ENCODE data around the gene IQCC.

IQCC gene

DNA sequence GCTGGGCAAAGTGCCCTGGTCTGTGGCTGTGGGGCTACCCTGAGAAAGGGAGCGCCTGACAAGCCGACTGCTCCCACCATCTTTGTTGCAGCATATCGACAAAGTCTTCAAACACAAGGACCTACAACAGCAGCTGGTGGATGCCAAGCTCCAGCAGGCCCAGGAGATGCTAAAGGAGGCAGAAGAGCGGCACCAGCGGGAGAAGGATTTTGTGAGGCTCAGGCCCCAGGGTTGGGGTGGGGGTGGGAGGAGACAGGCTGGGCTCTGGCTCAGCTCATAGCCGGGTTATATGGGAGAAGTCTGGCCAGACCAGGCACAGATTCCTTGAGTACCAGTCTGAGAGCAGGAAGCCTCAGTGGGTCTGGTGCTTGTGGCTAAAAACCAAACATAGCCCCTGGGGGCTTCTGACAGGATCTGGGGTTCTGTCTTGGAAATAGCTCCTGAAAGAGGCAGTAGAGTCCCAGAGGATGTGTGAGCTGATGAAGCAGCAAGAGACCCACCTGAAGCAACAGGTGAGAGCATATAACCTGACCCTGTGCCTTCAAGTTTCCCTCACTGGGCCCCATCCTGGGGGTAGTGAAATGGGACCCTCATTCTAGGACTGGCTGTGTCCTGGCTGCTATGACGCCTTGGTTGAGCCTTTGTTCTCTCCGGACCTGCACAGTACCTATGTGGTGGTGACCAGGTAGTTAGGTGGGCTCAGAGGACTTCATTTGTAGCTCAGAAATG is 13.1 kb upstream of the IQCC start:
- TF ChIP-seq, protein P1, sequence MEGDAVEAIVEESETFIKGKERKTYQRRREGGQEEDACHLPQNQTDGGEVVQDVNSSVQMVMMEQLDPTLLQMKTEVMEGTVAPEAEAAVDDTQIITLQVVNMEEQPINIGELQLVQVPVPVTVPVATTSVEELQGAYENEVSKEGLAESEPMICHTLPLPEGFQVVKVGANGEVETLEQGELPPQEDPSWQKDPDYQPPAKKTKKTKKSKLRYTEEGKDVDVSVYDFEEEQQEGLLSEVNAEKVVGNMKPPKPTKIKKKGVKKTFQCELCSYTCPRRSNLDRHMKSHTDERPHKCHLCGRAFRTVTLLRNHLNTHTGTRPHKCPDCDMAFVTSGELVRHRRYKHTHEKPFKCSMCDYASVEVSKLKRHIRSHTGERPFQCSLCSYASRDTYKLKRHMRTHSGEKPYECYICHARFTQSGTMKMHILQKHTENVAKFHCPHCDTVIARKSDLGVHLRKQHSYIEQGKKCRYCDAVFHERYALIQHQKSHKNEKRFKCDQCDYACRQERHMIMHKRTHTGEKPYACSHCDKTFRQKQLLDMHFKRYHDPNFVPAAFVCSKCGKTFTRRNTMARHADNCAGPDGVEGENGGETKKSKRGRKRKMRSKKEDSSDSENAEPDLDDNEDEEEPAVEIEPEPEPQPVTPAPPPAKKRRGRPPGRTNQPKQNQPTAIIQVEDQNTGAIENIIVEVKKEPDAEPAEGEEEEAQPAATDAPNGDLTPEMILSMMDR (IDR thresholded peaks at IDR 0.05; ENCODE audit: low read depth, low read length): no peak

GRCh38 chr1:32194984-32195383 is 10.5 kb upstream of the IQCC start:
- Histone ChIP-seq H3K4me3 (ENCODE audit: low read depth, low read length) (no peak overlapping the region), H3K36me3 (peaks cover 80% of the 10 kb centered on the region), H3K27ac (no peak overlapping the region), H3K9me3 (ENCODE audit: severe bottlenecking) (no peaks in the 10 kb centered on the region), H3K27me3 (ENCODE audit: insufficient read depth, low read depth, severe bottlenecking) (no peaks in the 10 kb centered on the region)
- TF ChIP-seq, protein P1 (IDR thresholded peaks at IDR 0.05; ENCODE audit: low read depth, low read length): no peak
- DNase-seq: no peak

More for the DNA sequence above, 13.1 kb upstream of the IQCC start:
- DNase-seq: no peak
- H3K36me3 ChIP-seq: peaks cover 98% of the 10 kb centered on the region
- no peak overlapping the region for H3K4me3 ChIP-seq (ENCODE audit: low read depth, low read length)
- no peaks in the 10 kb centered on the region for H3K27me3 ChIP-seq (ENCODE audit: insufficient read depth, low read depth, severe bottlenecking)
- H3K9me3 ChIP-seq (ENCODE audit: severe bottlenecking): no peaks in the 10 kb centered on the region
- no peak overlapping the region for H3K27ac ChIP-seq

DNA sequence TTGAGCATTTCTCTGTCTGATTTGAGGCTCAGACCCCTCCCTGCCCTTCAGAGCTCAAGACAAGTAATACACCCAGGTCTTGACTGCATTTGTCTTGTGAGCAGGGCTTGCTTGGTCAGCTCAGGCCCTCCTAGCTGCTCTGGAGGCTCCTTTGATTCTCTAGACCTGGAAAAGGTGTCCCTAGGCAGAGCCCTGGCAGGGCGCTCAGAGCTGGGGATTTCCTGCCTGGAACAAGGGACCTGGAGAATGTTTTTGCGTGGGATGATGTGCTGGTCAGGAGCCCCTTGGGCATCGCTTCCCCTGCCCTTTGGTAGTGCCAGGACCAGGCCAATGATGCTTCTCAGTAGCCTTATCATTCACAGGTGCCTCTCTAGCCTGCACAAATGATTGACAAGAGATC is 9.9 kb upstream of the IQCC start:
- Histone ChIP-seq H3K4me3 (ENCODE audit: low read depth, low read length) (no peak overlapping the region), H3K36me3 (peaks cover 74% of the 10 kb centered on the region), H3K9me3 (ENCODE audit: severe bottlenecking) (no peaks in the 10 kb centered on the region), H3K27me3 (ENCODE audit: insufficient read depth, low read depth, severe bottlenecking) (no peaks in the 10 kb centered on the region), H3K27ac (no peak overlapping the region)
- TF ChIP-seq, protein P1 (IDR thresholded peaks at IDR 0.05; ENCODE audit: low read depth, low read length): no peak
- DNase-seq: no peak

DNA sequence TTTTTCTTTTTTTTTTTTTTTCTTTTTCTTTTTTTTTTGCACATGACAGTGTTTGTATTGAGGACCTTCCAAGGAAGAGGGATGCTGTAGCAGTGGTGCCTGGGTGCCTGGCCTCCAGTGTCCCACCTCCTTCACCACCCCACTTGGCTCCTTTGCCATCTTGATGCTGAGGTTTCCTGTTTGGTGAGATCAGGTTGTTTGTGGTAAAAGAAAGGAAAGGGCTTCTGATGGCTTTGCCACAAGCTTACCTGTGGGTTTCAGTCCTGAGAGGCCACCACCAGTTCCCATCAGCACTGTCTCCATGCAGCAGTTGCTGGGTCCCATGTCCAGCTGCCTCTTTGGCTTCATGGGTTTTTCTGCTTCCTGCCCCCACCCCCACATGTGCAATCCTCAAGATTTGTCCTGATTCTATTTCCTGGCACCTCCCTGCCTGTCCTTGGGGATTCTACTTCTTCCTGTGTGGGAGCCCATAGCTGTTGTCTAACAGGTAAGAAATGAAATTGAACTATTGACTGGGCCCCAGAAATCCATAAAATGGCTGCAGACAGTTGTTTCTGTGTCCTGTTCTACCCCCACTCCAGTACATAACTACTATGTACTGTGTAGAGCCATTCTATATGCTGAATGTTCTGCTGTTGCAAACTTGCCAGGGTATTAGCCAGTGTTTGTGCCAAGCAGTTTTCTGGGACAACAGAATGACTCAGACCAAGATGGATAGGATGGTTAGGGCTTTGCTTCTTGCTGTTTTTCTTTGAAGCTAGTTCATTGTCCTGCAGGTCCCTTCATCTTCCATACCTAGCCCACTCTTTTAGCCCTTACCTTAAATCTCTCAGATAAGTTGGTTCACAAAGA is 9.3 kb upstream of the IQCC start:
- TF ChIP-seq, protein P1 (IDR thresholded peaks at IDR 0.05; ENCODE audit: low read depth, low read length): no peak
- no peak overlapping the region for H3K27ac ChIP-seq
- H3K4me3 ChIP-seq (ENCODE audit: low read depth, low read length): no peak overlapping the region
- no peaks in the 10 kb centered on the region for H3K27me3 ChIP-seq (ENCODE audit: insufficient read depth, low read depth, severe bottlenecking)
- DNase-seq: no peak
- H3K36me3 ChIP-seq: peaks cover 67% of the 10 kb centered on the region
- H3K9me3 ChIP-seq (ENCODE audit: severe bottlenecking): no peaks in the 10 kb centered on the region

DNA sequence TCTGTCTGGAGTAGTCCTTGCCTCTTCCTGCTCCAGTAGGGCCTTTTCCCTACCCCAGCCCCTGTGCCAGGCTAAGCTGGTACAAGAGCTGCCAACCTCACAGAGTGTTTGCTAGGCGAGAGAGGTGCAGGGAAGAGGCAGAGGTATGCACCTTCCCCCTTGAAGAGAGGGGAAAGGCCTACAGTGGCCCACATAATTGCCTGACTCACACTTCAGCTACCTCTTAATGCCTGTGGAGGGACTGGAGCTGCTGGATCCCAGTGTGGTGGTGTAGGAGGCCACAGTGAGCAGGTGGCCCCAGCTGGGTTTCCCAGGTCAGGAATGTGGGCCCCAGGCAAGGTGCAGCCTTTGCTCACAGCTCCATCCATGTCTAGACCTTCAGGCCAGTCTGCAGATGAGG is 8.4 kb upstream of the IQCC start:
- Histone ChIP-seq H3K36me3 (peaks cover 59% of the 10 kb centered on the region), H3K9me3 (ENCODE audit: severe bottlenecking) (no peaks in the 10 kb centered on the region), H3K27ac (no peak overlapping the region), H3K27me3 (ENCODE audit: insufficient read depth, low read depth, severe bottlenecking) (no peaks in the 10 kb centered on the region), H3K4me3 (ENCODE audit: low read depth, low read length) (no peak overlapping the region)
- no peak for DNase-seq
- TF ChIP-seq, protein P1 (IDR thresholded peaks at IDR 0.05; ENCODE audit: low read depth, low read length): no peak

Measured in WERI-Rb-1 (cell line).